Lower leg skin (tissue), 4 donors: ENCODE results near the gene ATF7IP2. TPM values are rescaled to one million over a fixed set of nuclear protein-coding genes. Genes with fewer than 3 reads are reported as not detected.

Source experiments
- DNase-seq, 2 donors: peaks; one replicate each; pipeline ENCODE4 v3.0.0-alpha.2; 2019; ENCODE audit warnings: low spot score in 2 of 2
- H3K4me3 ChIP-seq: fragments of 200-600 bp; sonication (generic); 2 replicates; pipeline ENCODE4 v1.5.1; 2017; ENCODE audit warnings: mild to moderate bottlenecking, low read depth; ENCODE audit not compliant: poor library complexity, severe bottlenecking
- POLR2A ChIP-seq, 2 donors: fragments of 450-650 bp; IDR thresholded peaks; one replicate each; pipeline ENCODE4 v1.6.1; 2016 to 2017; ENCODE audit warnings: antibody characterized with exemption in 2 of 2, mild to moderate bottlenecking in 1 of 2, moderate library complexity in 1 of 2
- WGBS, 2 donors: methylation state at CpG; one replicate each; pipeline ENCODE4 v1.1.5; 2018; 5-methylcytosine and 5-hydroxymethylcytosine counted together
- intact Hi-C: fragments of 100-400 bp; cut with DNase I; formaldehyde crosslinking; loops from one replicate; pipeline ENCODE4 v1.15.0; 2023; ENCODE audit warnings: low total_unique reads
- total RNA-seq, 4 donors: library from RNA; depleted of rRNA; stranded (reverse); fragments of >200 nt; gene quantifications; one replicate each; pipeline ENCODE4 v1.1.0, GENCODE V29; 2016
- TF ChIP-seq, protein P1 (sequence below), 3 donors: fragments of 450-650 bp; IDR thresholded peaks; one replicate each; pipeline ENCODE4 v1.5.1; 2016; ENCODE audit warnings: antibody characterized with exemption in 3 of 3, mild to moderate bottlenecking in 3 of 3, moderate library complexity in 2 of 3

Gene ATF7IP2
- total RNA-seq, 4 donors from 2014 or later: 2.4 to 7.3 (median 3.4) TPM

DNA sequence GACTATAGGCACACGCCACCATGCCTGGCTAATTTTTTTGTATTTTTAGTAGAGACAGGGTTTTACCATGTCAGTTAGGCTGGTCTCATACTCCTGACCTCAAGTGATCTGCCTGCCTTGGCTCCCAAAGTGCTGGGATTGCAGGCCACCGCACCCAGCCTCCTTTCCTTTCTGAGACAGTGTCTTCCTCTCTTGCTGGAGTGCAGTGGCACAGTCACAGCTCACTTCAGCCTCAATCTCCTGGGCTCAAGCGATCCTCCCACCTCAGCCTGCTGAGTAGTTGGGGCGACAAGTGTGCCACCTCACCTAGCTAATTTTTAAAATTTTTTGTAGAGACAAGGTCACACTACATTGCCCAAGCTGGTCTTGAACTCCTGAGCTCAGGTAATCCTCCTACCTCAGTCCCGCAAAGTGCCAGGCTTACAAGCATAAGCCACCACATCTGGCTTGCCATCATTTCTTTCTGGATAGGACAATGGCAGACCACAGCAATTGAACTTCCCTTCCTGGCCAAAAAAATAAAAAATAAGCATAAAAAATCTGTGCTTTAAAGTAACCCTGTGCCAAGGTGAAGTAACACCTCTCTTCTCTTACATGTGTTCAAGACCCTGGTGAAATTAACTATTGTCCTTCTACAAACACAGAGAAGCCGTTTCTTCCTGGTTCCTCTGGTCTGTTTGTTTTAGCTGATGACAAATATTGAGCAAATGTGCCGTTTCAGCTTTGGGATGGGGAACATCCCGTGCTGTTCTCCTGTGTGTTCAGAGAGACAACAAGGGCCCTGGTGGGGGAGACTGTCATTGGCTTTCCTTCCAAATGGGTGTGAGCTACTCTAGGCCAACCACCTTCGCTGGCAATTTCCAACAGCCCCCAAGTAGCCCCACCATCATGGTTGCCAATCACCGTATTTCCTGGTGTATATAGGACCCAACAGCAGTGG is 134.3 kb downstream of the ATF7IP2 start:
- H3K4me3 ChIP-seq: no peak overlapping the region
- DNase-seq: peak in 1 of 2 donors; percentile 28
- intact Hi-C loops: no loop called here
- no peak for TF ChIP-seq POLR2A (IDR thresholded peaks at IDR 0.05)
- TF ChIP-seq, protein P1, sequence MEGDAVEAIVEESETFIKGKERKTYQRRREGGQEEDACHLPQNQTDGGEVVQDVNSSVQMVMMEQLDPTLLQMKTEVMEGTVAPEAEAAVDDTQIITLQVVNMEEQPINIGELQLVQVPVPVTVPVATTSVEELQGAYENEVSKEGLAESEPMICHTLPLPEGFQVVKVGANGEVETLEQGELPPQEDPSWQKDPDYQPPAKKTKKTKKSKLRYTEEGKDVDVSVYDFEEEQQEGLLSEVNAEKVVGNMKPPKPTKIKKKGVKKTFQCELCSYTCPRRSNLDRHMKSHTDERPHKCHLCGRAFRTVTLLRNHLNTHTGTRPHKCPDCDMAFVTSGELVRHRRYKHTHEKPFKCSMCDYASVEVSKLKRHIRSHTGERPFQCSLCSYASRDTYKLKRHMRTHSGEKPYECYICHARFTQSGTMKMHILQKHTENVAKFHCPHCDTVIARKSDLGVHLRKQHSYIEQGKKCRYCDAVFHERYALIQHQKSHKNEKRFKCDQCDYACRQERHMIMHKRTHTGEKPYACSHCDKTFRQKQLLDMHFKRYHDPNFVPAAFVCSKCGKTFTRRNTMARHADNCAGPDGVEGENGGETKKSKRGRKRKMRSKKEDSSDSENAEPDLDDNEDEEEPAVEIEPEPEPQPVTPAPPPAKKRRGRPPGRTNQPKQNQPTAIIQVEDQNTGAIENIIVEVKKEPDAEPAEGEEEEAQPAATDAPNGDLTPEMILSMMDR (IDR thresholded peaks at IDR 0.05): no peak
- WGBS, 2 donors: 83 to 89% methylated on average over 10 of the region's 10 CpGs

DNA sequence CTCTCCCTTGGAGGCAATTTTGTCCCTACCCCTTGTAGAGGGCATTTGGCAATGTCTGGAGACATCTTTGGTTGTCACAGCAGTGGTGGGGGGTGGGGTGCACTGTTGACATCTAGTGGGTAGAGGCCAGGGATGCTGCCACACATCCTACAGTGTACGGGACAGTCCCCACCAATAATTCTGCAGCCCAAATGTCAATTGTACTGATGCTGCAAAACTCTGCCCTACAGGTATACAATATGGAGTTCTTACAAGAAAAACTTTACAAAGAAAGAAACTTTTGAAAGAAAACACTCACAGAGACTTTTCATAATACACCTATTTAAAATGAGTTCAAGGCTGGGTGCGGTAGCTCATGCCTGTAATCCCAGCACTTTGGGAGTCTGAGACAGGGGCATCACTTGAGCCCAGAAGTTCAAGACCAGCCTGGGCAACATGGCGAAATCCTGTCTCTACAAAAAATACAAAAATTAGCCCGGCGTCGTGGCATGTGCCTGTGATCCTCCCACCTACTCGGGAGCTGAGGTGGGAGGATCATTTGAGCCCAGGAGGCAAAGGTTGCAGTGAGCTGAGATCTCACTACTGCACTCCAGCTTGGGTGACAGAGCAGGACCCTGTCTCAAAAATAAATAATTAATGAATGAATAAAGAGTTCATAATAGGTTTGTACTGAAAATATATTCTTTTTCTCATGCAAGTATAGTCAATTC is 135.2 kb downstream of the ATF7IP2 start:
- intact Hi-C loops: no loop called here
- DNase-seq: no peak
- WGBS, 2 donors: 82 to 88% methylated on average over 7 of the region's 7 CpGs
- TF ChIP-seq POLR2A (IDR thresholded peaks at IDR 0.05): no peak
- TF ChIP-seq, protein P1 (IDR thresholded peaks at IDR 0.05): no peak
- no peak overlapping the region for H3K4me3 ChIP-seq

- DNase-seq: peak in 1 of 2 donors; percentile 60
- 42 to 58% methylated on average over 9 of the region's 9 CpGs for WGBS, 2 donors
- no peak overlapping the region for H3K4me3 ChIP-seq
- intact Hi-C loops: no loop called here
- TF ChIP-seq POLR2A (IDR thresholded peaks at IDR 0.05): no peak
- TF ChIP-seq, protein P1 (IDR thresholded peaks at IDR 0.05): peak in 2 of 3 donors; percentile 34 to 64
Observed at GRCh38 chr16:10521681-10522274, 135.9 kb downstream of the ATF7IP2 start.

DNA sequence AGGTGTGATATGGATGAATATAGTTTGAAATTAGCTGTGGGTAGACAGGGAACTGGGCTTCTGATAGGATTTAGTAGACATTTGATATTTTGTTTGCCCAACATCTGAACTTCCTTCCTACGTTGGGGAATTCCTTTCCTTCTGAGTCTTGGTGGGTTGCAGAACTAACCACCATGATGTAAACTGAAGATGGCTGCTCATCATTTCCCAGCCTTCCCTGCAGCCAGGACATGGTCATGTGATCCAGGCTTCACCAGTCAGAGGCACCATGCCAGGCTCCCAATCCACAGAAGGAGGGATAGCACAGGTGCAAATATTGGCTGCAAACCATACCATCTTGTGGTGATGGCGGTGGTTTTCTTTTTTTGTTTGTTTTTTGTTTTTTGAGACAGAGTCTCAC is 137.1 kb downstream of the ATF7IP2 start:
- intact Hi-C loops: no loop called here
- DNase-seq: no peak
- TF ChIP-seq POLR2A (IDR thresholded peaks at IDR 0.05): no peak
- TF ChIP-seq, protein P1 (IDR thresholded peaks at IDR 0.05): no peak
- H3K4me3 ChIP-seq: no peak overlapping the region
- WGBS, 2 donors: 71 to 78% methylated on average over 2 of the region's 2 CpGs

- TF ChIP-seq, protein P1 (IDR thresholded peaks at IDR 0.05): no peak
- TF ChIP-seq POLR2A (IDR thresholded peaks at IDR 0.05): no peak
- no peak overlapping the region for H3K4me3 ChIP-seq
- intact Hi-C loops: no loop called here
- 93 to 98% methylated on average over 6 of the region's 6 CpGs for WGBS, 2 donors
- no peak for DNase-seq
Observed at GRCh38 chr16:10525214-10525825, 139.5 kb downstream of the ATF7IP2 start.
